Common myeloid progenitor, CD34-positive (primary cell): ENCODE data around the gene GALNT10.

ENCODE experiments used
- CTCF ChIA-PET: fragments of 350-600 bp; sonication (Branson Sonifier 250); formaldehyde crosslinking; loops from one replicate; lab custom pipeline; 2021; ENCODE audit warnings: antibody characterized with exemption; lab: Charles Lee
- POLR2A ChIA-PET: fragments of 350-600 bp; sonication (Branson Sonifier 250); formaldehyde crosslinking; loops from one replicate; lab custom pipeline; 2021; ENCODE audit warnings: antibody characterized with exemption; lab: Charles Lee
- DNase-seq, 3 donors: peaks; one replicate each; pipeline versions ENCODE4 v3.0.0 to v3.0.0-alpha.2; 2013
- H3K27ac ChIP-seq, 2 experiments: 1 replicate in 1 of 2; 2 replicates in 1 of 2; pipeline ENCODE4 v1.7.0; 2013; ENCODE audit warnings: inconsistent platforms in 2 of 2, low read length in 2 of 2, mild to moderate bottlenecking in 2 of 2, low read depth in 1 of 2, moderate library complexity in 1 of 2; ENCODE audit not compliant: severe bottlenecking in 2 of 2, insufficient read depth in 1 of 2, poor library complexity in 1 of 2
- H3K27me3 ChIP-seq, 5 experiments: replicated peaks in 2 of 5; 1 replicate in 3 of 5; 2 replicates in 2 of 5; pipeline versions ENCODE4 v1.6.1 to v1.7.0; 2013; ENCODE audit warnings: low read length in 4 of 5, mild to moderate bottlenecking in 2 of 5, moderate library complexity in 2 of 5, inconsistent platforms in 1 of 5; ENCODE audit not compliant: insufficient read depth in 5 of 5, control insufficient read depth in 4 of 5
- H3K36me3 ChIP-seq, 4 experiments: 1 replicate in 2 of 4; 2 replicates in 2 of 4; pipeline versions ENCODE4 v1.6.1 to v1.7.0; 2013; ENCODE audit warnings: low read length in 3 of 4, control low read depth in 1 of 4, mild to moderate bottlenecking in 1 of 4; ENCODE audit not compliant: control insufficient read depth in 4 of 4, insufficient read depth in 4 of 4
- H3K4me1 ChIP-seq, 4 experiments: 1 replicate in 3 of 4; 2 replicates in 1 of 4; pipeline versions ENCODE4 v1.6.1 to v1.7.1; 2013; ENCODE audit warnings: low read length in 3 of 4, mild to moderate bottlenecking in 3 of 4, control low read depth in 1 of 4, inconsistent platforms in 1 of 4, moderate library complexity in 1 of 4; ENCODE audit not compliant: control insufficient read depth in 4 of 4, insufficient read depth in 4 of 4; ENCODE audit errors: control extremely low read depth in 1 of 4
- H3K4me3 ChIP-seq, 7 experiments: 1 replicate in 4 of 7; 2 replicates in 3 of 7; pipeline versions ENCODE4 v1.5.1 to v1.7.0; 2013; ENCODE audit warnings: mild to moderate bottlenecking in 7 of 7, low read length in 6 of 7, moderate library complexity in 6 of 7, inconsistent platforms in 2 of 7, low read depth in 2 of 7, control low read depth in 1 of 7; ENCODE audit not compliant: insufficient read depth in 4 of 7, control insufficient read depth in 1 of 7; ENCODE audit errors: extremely low read depth in 1 of 7
- H3K9me3 ChIP-seq, 5 experiments: 1 replicate in 4 of 5; 2 replicates in 1 of 5; pipeline versions ENCODE4 v1.6.1 to v1.7.1; 2013; ENCODE audit warnings: low read length in 4 of 5, mild to moderate bottlenecking in 2 of 5, inconsistent platforms in 1 of 5, low read depth in 1 of 5, moderate library complexity in 1 of 5; ENCODE audit not compliant: control insufficient read depth in 4 of 5, insufficient read depth in 2 of 5; ENCODE audit errors: control extremely low read depth in 1 of 5
- WGBS: methylation state at CpG from one replicate; pipeline ENCODE4 v1.1.5; 2013; ENCODE audit not compliant: insufficient coverage; 5-methylcytosine and 5-hydroxymethylcytosine counted together

The GALNT10 gene

DNA sequence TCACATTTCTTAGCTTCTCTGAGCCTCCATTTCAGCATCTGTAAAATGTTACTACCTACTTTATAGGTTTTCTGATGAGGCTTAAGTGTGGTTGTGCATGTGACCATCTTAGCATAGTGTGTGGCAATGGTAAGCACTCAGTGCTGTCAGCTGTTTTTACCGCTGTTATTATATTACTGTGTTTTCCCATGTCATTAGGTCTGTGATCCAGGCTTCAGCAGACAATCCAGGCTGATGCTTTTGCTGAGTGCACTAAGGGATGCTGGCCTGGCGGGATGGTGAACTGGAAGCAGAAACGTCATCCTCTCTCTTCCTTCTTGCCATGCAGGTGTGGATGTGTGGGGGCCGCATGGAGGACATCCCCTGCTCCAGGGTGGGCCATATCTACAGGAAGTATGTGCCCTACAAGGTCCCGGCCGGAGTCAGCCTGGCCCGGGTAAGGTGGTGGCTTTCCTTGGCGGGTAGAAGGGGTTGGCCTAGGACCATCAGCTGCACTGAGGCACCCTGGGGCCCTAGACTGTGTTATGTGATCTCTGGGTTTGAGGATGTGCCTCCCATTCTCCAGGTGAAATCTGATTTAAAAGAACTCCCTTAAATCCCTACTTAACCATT lies 213.3 kb downstream of the GALNT10 start:
- no peaks in the 10 kb centered on the region for H3K9me3 ChIP-seq
- 100% methylated on average over 6 of the region's 8 CpGs for WGBS
- no peak for DNase-seq
- peaks cover 0 to 24% (median 22%) of the 10 kb centered on the region in 4 experiments for H3K4me1 ChIP-seq
- H3K4me3 ChIP-seq: no peak overlapping the region
- H3K27ac ChIP-seq: no peak overlapping the region
- no peaks in the 10 kb centered on the region for H3K27me3 ChIP-seq
- ChIA-PET CTCF (interaction anchor here (1.0 to 10.3 kb wide), 14 partner anchors 16 to 429 kb away, joined by 3 to 106 read pairs (median 6); no protein-coding TSS in a partner anchor), POLR2A (no interaction called here)
- peaks cover 0 to 2% (median 0%) of the 10 kb centered on the region in 4 experiments for H3K36me3 ChIP-seq

GRCh38 chr5:154405078-154405792 lies 214.7 kb downstream of the GALNT10 start:
- Histone ChIP-seq H3K4me1 (peaks cover 0 to 24% (median 22%) of the 10 kb centered on the region in 4 experiments), H3K27me3 (no peaks in the 10 kb centered on the region), H3K27ac (no peak overlapping the region), H3K36me3 (peaks cover 0 to 3% (median 2%) of the 10 kb centered on the region in 4 experiments), H3K4me3 (peak overlapping the region; percentile 30 to 71 (median 59)), H3K9me3 (no peaks in the 10 kb centered on the region)
- peak; percentile 65 to 78 (median 75) for DNase-seq
- ChIA-PET CTCF (interaction anchor here (0.7 to 10.3 kb wide), 26 partner anchors 8 to 431 kb away, joined by 3 to 106 read pairs (median 4); partner anchors contain the start of genes FAM114A2, GALNT10 and MFAP3), POLR2A (no interaction called here)
- 6% methylated on average over 32 of the region's 37 CpGs for WGBS

- peaks cover 0 to 24% (median 22%) of the 10 kb centered on the region in 4 experiments for H3K4me1 ChIP-seq
- no peaks in the 10 kb centered on the region for H3K27me3 ChIP-seq
- ChIA-PET CTCF (interaction anchor here (0.7 to 10.3 kb wide), 9 partner anchors 17 to 431 kb away, joined by 3 to 106 read pairs (median 5); partner anchors contain the start of gene GALNT10), POLR2A (no interaction called here)
- peaks cover 0 to 9% (median 4%) of the 10 kb centered on the region in 4 experiments for H3K36me3 ChIP-seq
- WGBS: 95% methylated on average over 6 of the region's 8 CpGs
- H3K27ac ChIP-seq: no peak overlapping the region
- H3K9me3 ChIP-seq: no peaks in the 10 kb centered on the region
- no peak for DNase-seq
- H3K4me3 ChIP-seq: no peak overlapping the region
These were observed 215.7 kb downstream of the GALNT10 start for GRCh38 chr5:154406231-154406630.

GRCh38 chr5:154406826-154407225 lies 216.3 kb downstream of the GALNT10 start:
- peaks cover 0 to 24% (median 22%) of the 10 kb centered on the region in 4 experiments for H3K4me1 ChIP-seq
- ChIA-PET POLR2A (no interaction called here), CTCF (interaction anchor here (1.0 to 10.3 kb wide), 5 partner anchors 27 to 431 kb away, joined by 3 to 106 read pairs (median 3); no protein-coding TSS in a partner anchor)
- DNase-seq: no peak
- H3K27ac ChIP-seq: no peak overlapping the region
- WGBS: 79% methylated on average over 4 of the region's 4 CpGs
- H3K36me3 ChIP-seq: peaks cover 0 to 15% (median 6%) of the 10 kb centered on the region in 4 experiments
- H3K9me3 ChIP-seq: no peaks in the 10 kb centered on the region
- H3K27me3 ChIP-seq: no peaks in the 10 kb centered on the region
- H3K4me3 ChIP-seq: peak overlapping the region in 2 of 7 experiments; percentile 9 to 25

GRCh38 chr5:154408811-154409210 lies 218.3 kb downstream of the GALNT10 start:
- no peaks in the 10 kb centered on the region for H3K9me3 ChIP-seq
- ChIA-PET CTCF (interaction anchor here (0.8 to 10.3 kb wide), 3 partner anchors 173 to 337 kb away, joined by 3 to 106 read pairs (median 3); no protein-coding TSS in a partner anchor), POLR2A (interaction anchor here (0.9 kb wide), 1 partner anchor 626 kb away, joined by 3 read pairs; no protein-coding TSS in a partner anchor)
- H3K27me3 ChIP-seq: no peaks in the 10 kb centered on the region
- H3K4me1 ChIP-seq: peaks cover 0 to 24% (median 22%) of the 10 kb centered on the region in 4 experiments
- WGBS: 96% methylated on average over 4 of the region's 6 CpGs
- H3K36me3 ChIP-seq: peaks cover 0 to 25% (median 14%) of the 10 kb centered on the region in 4 experiments
- no peak overlapping the region for H3K4me3 ChIP-seq
- DNase-seq: no peak
- H3K27ac ChIP-seq: no peak overlapping the region

DNA sequence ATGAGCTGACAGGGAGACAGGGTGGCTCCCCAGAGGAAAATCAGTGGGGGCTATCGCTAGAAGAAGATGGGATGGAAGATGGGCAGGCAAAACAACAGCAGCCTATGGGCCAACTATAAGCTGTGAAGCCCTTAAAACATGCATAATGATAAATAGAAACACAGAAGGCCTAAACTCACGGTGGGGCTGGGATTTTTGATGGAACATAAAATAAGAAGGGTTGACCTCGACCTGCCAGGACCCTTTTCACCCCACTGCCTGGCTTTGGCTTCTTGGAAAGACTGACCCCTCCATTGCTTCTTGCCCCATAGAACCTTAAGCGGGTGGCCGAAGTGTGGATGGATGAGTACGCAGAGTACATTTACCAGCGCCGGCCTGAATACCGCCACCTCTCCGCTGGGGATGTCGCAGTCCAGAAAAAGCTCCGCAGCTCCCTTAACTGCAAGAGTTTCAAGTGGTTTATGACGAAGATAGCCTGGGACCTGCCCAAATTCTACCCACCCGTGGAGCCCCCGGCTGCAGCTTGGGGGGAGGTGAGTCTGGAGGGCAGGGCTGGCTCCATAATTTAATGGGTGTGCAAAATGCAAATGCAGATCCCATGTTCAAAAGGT lies 218.8 kb downstream of the GALNT10 start:
- WGBS: 98% methylated on average over 12 of the region's 15 CpGs
- peaks cover 0 to 24% (median 22%) of the 10 kb centered on the region in 4 experiments for H3K4me1 ChIP-seq
- H3K27me3 ChIP-seq: no peaks in the 10 kb centered on the region
- ChIA-PET POLR2A (interaction anchor here (0.9 kb wide), 1 partner anchor 626 kb away, joined by 3 read pairs; no protein-coding TSS in a partner anchor), CTCF (interaction anchor here (1.5 to 10.3 kb wide), 2 partner anchors 174 to 337 kb away, joined by 3 to 106 read pairs; no protein-coding TSS in a partner anchor)
- no peak overlapping the region for H3K27ac ChIP-seq
- no peak for DNase-seq
- H3K4me3 ChIP-seq: no peak overlapping the region
- H3K36me3 ChIP-seq: peaks cover 0 to 25% (median 14%) of the 10 kb centered on the region in 4 experiments
- H3K9me3 ChIP-seq: no peaks in the 10 kb centered on the region
